T-helper 2 cell treated with Interferon-gamma antibody and Interleukin-4, amounts not matched to agents 100 ng/mL and 5 ng/mL, for 36 hours (primary cell): ENCODE results near the gene ACAP1. TPM values are rescaled to one million over a fixed set of nuclear protein-coding genes. Genes with fewer than 3 reads are reported as not detected.

Source experiments
- intact Hi-C: fragments of 100-400 bp; cut with micrococcal nuclease; formaldehyde crosslinking; loops from one replicate; pipeline ENCODE4 v1.15.1; 2023
- total RNA-seq: library from RNA; stranded (reverse); gene quantifications from 2 replicates; pipeline ENCODE4 v1.2.3, GENCODE V29; 2022

ACAP1 gene
- total RNA-seq, 1 donor from 2014 or later, result 590 TPM

DNA sequence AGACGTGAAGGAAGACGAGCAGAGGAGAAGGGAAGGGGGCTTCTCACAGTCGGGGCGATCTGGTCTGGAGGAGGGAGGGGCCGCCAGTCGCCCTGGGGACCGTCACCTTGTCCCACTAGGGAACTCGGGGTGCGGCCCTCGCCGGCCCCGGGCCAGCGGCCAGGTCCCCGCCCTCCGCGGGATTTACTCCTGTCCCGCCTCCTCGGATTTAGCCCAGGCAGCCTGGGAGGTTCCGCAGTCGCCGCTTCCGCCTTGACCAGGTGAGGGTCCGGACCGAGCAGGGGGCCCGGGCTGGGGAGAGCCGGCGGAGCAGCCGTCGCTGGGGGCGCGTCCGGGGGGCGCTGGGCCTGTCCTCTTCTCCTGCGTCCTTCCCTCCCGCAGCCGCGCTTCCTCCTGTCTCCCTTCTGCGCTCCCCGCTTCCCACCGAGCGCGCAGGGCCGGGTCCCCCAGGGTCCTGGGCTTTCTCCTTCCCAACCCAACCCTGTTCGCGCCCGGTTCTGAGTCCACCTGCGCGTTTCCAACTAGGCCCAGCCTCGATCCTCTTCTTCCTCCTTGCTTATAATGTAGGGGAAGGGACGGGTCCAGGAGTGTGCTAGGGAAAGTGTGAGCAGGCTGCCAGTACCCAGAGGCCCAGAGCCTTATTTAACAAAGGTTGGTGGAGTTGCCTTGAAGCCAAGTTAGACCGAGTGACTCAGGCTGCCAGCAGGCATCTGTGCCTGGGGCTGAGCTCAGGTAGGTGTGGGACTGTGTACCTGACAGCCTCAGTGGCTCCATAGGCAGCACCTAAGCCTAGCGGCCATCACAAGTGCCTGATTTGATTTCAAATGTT lies 44.7 kb downstream of the ACAP1 start, which contains the start of gene TNK1:
TSS of gene TNK1 (plus strand) at position 235 of the 829 bp plus-strand sequence. CDS start 1,838 bp downstream, outside the sequence.
- intact Hi-C loops, result no loop called here

DNA sequence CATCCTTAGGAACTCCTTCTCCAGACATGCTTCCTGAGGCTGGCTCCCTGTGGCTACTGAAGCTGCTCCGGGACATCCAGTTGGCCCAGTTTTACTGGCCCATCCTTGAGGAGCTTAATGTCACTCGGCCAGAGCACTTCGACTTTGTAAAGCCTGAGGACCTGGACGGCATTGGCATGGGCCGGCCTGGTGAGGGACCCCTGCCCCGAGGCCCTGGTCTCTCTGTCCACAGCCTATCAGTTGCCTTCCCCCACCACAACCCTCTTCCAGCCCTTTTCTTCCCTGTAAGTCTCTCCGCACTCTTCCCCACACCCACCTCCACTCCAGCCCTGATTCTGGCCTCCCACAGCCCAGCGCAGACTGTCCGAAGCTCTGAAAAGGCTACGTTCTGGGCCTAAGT lies 46.6 kb downstream of the ACAP1 start:
- intact Hi-C loops, result no loop called here

DNA sequence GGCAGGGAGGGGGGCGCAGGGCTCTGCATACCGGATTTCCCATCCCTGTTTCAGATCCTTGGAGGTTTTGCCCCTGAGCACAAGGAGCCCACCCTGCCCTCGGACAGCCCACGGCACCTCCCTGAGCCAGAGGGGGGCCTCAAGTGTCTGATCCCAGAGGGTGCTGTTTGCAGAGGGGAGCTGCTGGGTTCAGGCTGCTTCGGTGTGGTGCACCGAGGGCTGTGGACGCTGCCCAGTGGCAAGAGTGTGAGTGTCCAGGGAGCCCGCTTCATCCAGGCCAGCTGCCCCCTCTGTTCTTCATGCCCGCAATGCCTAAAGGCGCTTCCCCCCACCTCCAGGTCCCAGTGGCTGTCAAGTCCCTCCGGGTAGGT lies 47.0 kb downstream of the ACAP1 start:
- intact Hi-C loops, result no loop called here

DNA sequence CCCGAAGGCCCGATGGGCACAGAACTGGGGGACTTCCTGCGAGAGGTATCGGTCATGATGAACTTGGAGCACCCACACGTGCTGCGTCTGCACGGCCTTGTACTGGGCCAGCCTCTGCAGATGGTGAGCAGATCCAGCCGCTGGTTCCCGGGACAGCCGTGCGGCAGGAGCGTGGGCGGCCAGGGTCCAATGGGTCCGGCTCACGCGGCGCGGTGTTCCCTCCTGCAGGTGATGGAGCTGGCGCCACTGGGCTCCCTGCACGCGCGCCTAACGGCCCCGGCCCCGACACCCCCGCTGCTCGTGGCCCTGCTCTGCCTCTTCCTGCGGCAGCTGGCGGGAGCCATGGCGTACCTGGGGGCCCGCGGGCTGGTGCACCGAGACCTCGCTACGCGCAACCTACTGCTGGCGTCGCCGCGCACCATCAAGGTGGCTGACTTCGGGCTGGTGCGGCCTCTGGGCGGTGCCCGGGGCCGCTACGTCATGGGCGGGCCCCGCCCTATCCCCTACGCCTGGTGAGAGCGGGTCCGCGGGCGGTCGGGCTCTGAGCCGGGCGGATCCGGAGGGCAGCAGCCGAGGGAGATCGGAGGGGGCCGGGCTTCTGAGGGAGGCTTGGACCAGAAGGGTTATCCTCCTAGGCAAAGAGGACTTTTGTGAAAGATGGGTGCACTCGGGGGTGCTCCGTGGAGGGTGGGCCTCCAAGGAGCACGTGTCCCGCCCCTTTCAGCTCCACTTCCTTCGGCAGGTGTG lies 47.6 kb downstream of the ACAP1 start:
- intact Hi-C loops, result no loop called here

DNA sequence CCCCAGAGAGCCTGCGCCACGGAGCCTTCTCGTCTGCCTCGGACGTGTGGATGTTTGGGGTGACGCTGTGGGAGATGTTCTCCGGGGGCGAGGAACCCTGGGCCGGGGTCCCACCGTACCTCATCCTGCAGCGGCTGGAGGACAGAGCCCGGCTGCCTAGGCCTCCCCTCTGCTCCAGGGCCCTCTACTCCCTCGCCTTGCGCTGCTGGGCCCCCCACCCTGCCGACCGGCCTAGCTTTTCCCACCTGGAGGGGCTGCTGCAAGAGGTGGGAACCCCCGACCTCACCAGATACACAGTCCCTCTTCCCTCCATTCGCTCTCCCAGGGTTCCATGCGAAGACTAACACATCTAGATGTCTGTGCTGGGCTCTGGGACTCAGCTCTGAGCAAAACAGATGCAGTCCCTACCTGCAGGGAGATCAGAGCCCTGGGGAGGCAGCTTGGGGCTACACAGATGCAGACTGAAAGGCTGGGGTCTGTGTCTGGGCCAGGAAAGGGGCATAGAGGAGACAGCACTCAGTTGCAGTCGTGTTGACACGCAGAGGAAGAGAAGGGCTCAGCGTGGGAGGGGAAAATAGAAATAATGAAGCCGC lies 48.3 kb downstream of the ACAP1 start:
- intact Hi-C loops, result no loop called here

DNA sequence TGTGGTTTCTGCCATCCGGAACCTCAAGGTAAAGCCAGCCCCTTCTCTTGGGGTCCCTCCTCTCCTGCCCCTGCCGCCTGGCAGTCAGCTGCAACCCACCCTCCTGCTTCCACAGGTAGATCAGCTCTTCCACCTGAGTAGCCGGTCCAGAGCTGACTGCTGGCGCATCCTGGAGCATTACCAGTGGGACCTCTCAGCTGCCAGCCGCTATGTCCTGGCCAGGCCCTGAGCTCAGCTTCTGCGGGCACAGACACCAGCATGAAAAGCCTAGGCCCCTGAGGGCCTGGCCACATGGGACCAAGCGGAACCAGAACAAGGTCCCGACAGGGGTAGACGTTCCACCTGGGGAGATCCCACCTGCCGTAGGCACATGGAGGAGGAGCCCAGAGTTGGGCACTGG lies 52.5 kb downstream of the ACAP1 start:
- intact Hi-C loops, result no loop called here

DNA sequence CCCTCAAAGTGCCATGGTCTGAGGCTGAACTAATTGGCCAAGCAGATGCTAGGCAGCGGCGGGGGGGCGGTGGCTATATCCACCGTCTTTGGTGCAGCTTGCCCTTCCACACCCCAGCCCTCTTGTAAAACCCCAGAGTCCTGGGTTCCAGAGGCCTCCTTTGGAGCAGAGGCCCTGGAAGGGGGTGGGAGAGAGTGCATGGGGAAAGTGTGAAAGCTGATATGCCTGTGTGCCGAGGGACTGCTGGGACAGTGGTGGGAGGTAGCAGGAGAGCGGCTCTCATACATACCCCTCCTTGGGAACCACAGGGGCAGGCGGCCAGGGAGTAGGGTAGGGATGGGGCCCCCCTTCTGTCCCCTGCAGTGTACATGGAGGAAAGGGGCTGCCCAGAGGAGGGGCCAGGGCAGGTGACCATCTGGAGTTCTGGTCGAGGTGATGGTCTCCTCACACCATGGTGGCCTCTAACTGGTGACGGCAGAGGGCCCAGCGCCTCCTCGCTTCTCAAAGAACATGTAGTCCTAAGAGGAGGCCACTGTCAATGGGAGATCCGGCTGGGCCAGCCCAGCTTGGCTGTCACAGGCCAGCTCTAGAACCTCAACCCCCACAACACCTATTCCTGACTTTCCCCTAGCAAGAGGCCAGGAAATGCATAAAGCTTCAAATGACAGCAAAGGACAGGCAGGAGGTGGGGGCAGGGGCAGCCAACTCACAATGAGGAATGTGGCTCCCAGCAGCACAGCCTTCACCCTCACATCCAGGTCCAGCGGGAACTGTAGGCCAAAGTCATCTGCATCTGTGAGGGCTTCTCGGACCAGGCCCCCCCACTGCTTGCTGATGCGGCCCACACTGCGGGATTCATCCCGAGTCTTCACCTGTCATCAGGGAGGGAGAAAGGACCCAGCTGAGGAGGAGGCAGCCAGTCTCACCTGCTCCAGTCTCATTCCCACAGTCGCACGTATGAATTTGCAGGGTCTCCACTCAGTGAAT lies 53.9 kb downstream of the ACAP1 start:
- intact Hi-C loops, result no loop called here

DNA sequence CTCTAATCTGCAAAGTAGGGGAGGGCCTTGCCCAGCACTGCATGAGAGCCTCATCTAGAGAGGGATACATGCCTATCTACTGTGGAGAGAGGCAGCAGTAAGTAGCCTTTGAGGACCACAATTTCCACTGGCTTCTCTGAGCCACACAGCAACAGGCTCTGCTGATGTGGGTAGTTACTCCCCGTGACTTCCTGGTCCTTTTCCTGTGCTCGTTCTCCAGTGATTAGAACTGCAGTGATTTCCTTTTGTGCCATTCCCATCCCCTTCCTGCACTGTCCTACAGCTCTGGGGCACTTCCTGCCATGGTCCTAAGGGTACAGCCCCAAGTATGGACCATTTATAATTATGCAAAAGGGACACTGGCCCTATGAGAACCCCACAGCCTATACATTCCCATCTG lies 55.0 kb downstream of the ACAP1 start:
- intact Hi-C loops, result no loop called here

DNA sequence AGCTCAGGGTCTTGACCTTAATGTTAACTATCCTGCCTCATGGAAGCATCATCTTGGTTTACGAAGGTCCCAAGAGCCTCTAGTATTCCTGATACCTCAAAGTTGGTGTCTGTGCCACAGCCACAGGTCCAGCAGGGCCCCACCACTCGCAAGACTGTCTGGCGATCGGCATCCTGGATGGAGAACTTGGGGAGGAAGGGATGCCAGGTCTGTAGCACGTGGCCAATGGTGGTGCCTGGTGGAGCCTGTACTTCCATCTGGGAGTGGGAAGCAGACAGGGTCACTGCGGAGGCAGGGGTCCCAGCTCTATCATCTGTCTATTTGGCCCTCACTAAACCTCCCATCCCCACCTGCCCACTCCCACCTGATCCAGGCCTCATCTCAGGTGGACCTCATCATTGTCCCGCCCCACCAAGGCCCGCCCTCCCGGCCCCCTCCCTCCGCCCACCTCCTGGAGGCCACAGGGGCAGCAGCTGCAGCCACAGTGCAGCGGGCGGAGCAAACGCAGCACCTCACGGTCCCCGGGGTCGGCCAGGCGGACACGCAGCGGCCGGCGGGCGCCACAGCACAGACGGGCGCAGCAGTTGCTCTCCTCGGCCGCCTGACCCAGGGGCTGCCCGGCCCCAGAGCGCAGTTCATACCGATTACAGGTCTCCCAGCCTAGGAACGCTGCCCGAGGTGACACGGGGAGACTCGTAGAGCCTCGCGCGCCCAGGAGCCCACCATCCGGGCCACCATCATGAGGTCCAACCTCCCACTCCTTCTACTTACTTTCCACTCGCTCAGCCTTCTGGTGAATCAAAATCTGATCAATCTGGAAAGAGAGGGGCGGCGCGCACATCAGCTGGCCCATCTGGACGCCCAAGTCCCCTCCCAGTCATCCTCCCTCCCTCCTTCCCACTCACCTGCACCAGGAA lies 56.6 kb downstream of the ACAP1 start:
- intact Hi-C loops, result no loop called here

DNA sequence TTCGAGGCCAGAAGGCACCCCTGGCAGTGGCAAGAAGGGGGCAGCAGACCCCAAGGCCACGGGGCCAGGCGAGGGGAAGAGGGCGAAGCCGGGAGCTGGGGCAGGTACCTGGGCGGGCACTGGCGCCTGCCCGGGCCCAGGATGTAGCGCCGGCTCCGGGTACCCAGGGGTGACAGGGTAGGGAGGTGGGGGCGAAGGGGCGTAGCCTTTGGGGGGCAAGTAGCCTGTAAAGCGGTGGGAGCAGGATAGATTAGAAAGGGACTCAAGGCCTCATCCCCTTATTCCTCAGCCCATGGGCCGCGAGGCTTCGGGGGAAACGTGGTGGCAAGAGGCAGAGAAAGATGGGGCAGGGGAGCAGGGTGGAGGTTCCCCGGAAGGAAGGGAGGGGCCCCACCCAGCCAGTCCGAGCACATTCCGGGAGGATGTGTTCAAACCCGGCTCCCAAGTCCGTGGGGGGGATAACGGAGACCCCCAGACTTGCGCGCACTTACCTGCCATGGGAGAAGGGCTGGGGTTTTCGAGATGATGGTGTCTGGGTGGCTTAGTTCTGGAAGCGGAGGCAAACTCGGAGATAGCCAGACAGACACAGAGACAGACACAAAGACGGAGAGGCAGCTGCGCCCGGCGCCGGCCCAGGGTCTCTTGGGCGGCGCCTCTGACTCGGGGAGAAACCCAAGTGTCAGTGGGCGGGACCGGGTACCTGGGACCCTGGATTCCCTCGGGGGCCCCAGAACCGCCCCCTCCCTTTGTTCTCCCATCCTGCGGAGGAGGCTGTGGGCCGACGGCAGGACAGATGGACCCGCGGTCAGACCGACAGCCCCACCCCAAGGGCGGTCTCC lies 57.5 kb downstream of the ACAP1 start:
- intact Hi-C loops, result loop anchor here (1.0 kb wide), 2 partner anchors 10 to 79 kb away; partner anchors contain the start of genes GPS2 and TMEM256

DNA sequence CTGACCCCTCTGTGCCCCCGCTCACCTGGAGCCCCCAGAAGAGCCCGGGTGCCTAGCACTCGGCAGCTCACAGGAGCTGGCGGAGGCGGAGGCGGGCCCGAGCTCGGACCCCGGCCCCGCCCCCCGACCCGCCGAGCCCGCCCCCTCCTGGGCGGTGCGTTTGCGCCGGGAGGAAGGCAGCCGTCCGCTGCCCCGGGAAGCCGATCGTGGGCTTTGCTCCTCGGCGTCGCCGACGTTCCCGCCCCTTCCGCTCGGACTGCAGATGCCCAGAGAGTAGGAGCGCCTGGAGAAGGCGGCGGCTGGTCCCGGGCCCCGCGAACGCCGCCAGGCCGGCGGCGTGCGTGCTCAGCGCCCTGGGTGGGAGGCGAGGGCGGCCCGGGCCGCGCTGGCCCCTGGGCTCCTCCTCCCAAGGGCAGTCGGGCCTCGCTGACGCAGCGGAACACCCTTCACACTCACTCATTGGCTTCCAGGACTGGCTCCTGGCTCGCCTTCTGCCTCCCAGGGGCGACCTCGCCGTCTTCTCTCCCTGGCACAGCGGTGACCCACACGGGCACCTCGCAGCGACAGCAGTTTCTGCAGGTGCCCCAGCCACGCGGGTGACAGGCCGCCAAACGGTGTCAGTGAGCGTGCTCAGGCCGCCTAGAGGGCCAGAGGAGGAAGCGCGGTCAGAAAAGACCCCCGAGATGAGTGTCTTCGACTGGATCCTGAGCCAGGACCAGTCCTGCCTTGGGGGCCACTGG lies 58.3 kb downstream of the ACAP1 start, which contains the start of gene PLSCR3:
TSS of gene PLSCR3 (minus strand) at position 74 of the 740 bp plus-strand sequence. CDS start 415 bp downstream, outside the sequence.
- intact Hi-C loops, result loop anchor here (1.0 kb wide), 2 partner anchors 10 to 79 kb away; partner anchors contain the start of genes GPS2 and TMEM256

DNA sequence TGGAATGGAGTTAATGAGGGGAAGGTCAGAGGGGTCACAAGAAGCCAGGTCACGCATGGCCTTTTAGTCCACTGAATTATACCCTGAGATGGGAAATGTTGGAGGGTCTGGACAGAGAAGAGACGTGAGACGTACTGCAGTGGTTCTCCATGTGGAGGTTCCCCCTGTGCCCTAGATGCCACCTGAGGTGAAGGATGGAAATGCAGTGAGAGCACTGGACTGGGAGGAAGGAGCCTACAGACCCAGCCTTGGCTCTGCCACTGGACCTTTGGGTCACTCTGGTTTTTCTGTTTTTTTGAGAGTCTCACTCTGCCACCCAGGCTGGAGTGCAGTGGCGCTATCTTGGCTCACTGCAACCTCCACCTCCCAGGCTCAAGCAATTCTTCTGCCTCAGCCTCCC lies 59.8 kb downstream of the ACAP1 start:
- intact Hi-C loops, result no loop called here

DNA sequence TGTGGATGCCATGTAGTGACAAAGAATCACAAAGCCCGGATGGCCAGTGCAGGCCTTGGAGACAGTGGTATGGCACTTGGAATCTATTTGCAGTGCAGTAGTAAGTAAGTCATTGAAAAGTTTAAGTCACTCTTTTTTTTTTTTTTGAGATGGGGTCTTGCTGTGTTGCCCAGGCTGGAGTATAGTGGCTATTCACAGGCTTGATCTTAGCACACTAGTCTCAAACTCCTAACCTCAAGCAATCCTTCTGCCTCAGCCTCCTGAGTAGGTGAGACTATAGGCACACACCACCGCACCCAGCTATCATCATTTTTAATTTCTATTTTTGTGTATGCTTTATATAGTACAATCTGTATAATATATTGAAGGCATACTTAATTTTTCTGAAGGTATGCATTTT lies 62.3 kb downstream of the ACAP1 start:
- intact Hi-C loops, result no loop called here

Other genes with a start within 250 kb of the ACAP1 start
- not detected in 2 replicates for gene ASGR2, start 221.7 kb upstream of the ACAP1 start, total RNA-seq
- gene ASGR1, start 157.2 kb upstream of the ACAP1 start, total RNA-seq, result 0.91 and 1.8 TPM in 2 replicates
- 9.1 and 9.6 TPM in 2 replicates for gene DLG4, start 116.7 kb upstream of the ACAP1 start, total RNA-seq
- gene ACADVL, start 116.6 kb upstream of the ACAP1 start, total RNA-seq, result 340 and 346 TPM in 2 replicates
- 46.4 and 51.1 TPM in 2 replicates for gene DVL2, start 102.0 kb upstream of the ACAP1 start, total RNA-seq
- gene PHF23, start 97.1 kb upstream of the ACAP1 start, total RNA-seq, result 53.4 and 55.1 TPM in 2 replicates
- 223 and 242 TPM in 2 replicates for gene GABARAP, start 94.1 kb upstream of the ACAP1 start, total RNA-seq
- 170 and 179 TPM in 2 replicates for gene CTDNEP1, start 84.8 kb upstream of the ACAP1 start, total RNA-seq
- 56.5 and 57.8 TPM in 2 replicates for gene ELP5, start 84.3 kb upstream of the ACAP1 start, total RNA-seq
- 0.32 and 0.39 TPM in 2 replicates for gene CLDN7, start 74.1 kb upstream of the ACAP1 start, total RNA-seq
- 0.07 TPM in 1 of 2 replicates, not detected in the other for gene SLC2A4, start 54.8 kb upstream of the ACAP1 start, total RNA-seq
- gene YBX2, start 41.9 kb upstream of the ACAP1 start, total RNA-seq, result 1.3 and 1.4 TPM in 2 replicates
- 709 TPM in 2 replicates for gene EIF5A, start 28.9 kb upstream of the ACAP1 start, total RNA-seq
- 78.5 and 83.2 TPM in 2 replicates for gene GPS2, start 21.2 kb upstream of the ACAP1 start, total RNA-seq
- 38.5 and 44.1 TPM in 2 replicates for gene NEURL4, start 7.2 kb upstream of the ACAP1 start, total RNA-seq
- 8.2 TPM in 2 replicates for gene KCTD11, start 15.6 kb downstream of the ACAP1 start, total RNA-seq
- gene TMEM95, start 18.6 kb downstream of the ACAP1 start, total RNA-seq, result not detected in 2 replicates
- gene TNK1, start 44.6 kb downstream of the ACAP1 start, total RNA-seq, result 1.2 and 1.4 TPM in 2 replicates
- 141 and 147 TPM in 2 replicates for gene PLSCR3, start 58.0 kb downstream of the ACAP1 start, total RNA-seq
- 54.3 and 56.3 TPM in 2 replicates for gene TMEM256, start 67.6 kb downstream of the ACAP1 start, total RNA-seq
- gene NLGN2, start 71.3 kb downstream of the ACAP1 start, total RNA-seq, result 1.2 TPM in 2 replicates
- not detected in 2 replicates for gene SPEM1, start 83.8 kb downstream of the ACAP1 start, total RNA-seq
- gene SPEM2, start 89.1 kb downstream of the ACAP1 start, total RNA-seq, result not detected in 2 replicates
- not detected in 2 replicates for gene SPEM3, start 92.3 kb downstream of the ACAP1 start, total RNA-seq
- 14.4 TPM in 2 replicates for gene TMEM102, start 98.9 kb downstream of the ACAP1 start, total RNA-seq
- 5.6 and 5.8 TPM in 2 replicates for gene FGF11, start 103.0 kb downstream of the ACAP1 start, total RNA-seq
- gene CHRNB1, start 108.5 kb downstream of the ACAP1 start, total RNA-seq, result 11.0 and 11.4 TPM in 2 replicates
- 21.6 and 22.3 TPM in 2 replicates for gene ZBTB4, start 143.1 kb downstream of the ACAP1 start, total RNA-seq
- gene SLC35G6, start 144.9 kb downstream of the ACAP1 start, total RNA-seq, result not detected in 2 replicates
- gene POLR2A, start 147.8 kb downstream of the ACAP1 start, total RNA-seq, result 192 and 200 TPM in 2 replicates
- gene TNFSF12, start 212.5 kb downstream of the ACAP1 start, total RNA-seq, result 66.6 and 67.0 TPM in 2 replicates
- 3.2 TPM in 2 replicates for gene TNFSF13, start 222.2 kb downstream of the ACAP1 start, total RNA-seq
- gene SENP3, start 225.4 kb downstream of the ACAP1 start, total RNA-seq, result 50.9 and 55.3 TPM in 2 replicates
- gene CD68, start 243.1 kb downstream of the ACAP1 start, total RNA-seq, result 8.3 and 9.4 TPM in 2 replicates
- gene MPDU1, start 247.3 kb downstream of the ACAP1 start, total RNA-seq, result 79.6 and 79.9 TPM in 2 replicates